GM23338 (cell line): Measurements from ENCODE around the gene HDAC11.

Experiments used
- CREB1 ChIP-seq: fragments of 250-450 bp; sonication (Bioruptor Pico); IDR thresholded peaks from 2 replicates; pipeline ENCODE4 v1.5.0; 2020; ENCODE audit warnings: low read depth, mild to moderate bottlenecking, moderate library complexity
- CTCF ChIP-seq, 2 experiments: fragments of 200-600 bp in 1 of 2; sonication (generic) in 1 of 2; conservative IDR thresholded peaks; 2 replicates each; pipeline versions ENCODE4 v1.5.1 to v1.6.1; 2016 to 2017; ENCODE audit warnings: antibody characterized with exemption in 2 of 2, low read depth in 2 of 2, mild to moderate bottlenecking in 2 of 2, moderate library complexity in 1 of 2
- EZH2 ChIP-seq: fragments of 200-600 bp; sonication (generic); IDR thresholded peaks from one replicate; pipeline ENCODE4 v1.8.0; 2017; ENCODE audit warnings: antibody characterized with exemption, mild to moderate bottlenecking, low read depth; ENCODE audit not compliant: unreplicated experiment
- EZH2phosphoT487 ChIP-seq: fragments of 200-600 bp; sonication (generic); IDR thresholded peaks from one replicate; pipeline ENCODE4 v1.8.1; 2018; ENCODE audit warnings: antibody characterized with exemption; ENCODE audit not compliant: unreplicated experiment
- NANOG ChIP-seq: IDR thresholded peaks from 2 replicates; pipeline ENCODE4 v1.6.1; 2016; ENCODE audit warnings: antibody characterized with exemption, borderline replicate concordance
- POLR2AphosphoS5 ChIP-seq: IDR thresholded peaks from 2 replicates; pipeline ENCODE4 v1.6.1; 2016; ENCODE audit warnings: antibody characterized with exemption, low read depth
- ZNF331 ChIP-seq: fragments of 250-450 bp; sonication (Bioruptor Pico); IDR thresholded peaks from 2 replicates; pipeline ENCODE4 v1.5.0; 2020; ENCODE audit warnings: low read depth, mild to moderate bottlenecking, moderate library complexity
- TF ChIP-seq, protein P1 (sequence below): fragments of 250-450 bp; sonication (Bioruptor Pico); IDR thresholded peaks from 2 replicates; pipeline ENCODE4 v1.5.0; 2020; ENCODE audit warnings: mild to moderate bottlenecking, moderate library complexity

GRCh38 chr3:13501521-13501920 lies 21.4 kb downstream of the HDAC11 start:
- TF ChIP-seq CTCF (conservative IDR thresholded peaks at IDR 0.05; ENCODE audit: low read depth in 2 of 2) (no peak), POLR2AphosphoS5 (no peak), ZNF331 (no peak), EZH2 (no peak), CREB1 (no peak), NANOG (no peak), EZH2phosphoT487 (no peak)
- TF ChIP-seq, protein P1, sequence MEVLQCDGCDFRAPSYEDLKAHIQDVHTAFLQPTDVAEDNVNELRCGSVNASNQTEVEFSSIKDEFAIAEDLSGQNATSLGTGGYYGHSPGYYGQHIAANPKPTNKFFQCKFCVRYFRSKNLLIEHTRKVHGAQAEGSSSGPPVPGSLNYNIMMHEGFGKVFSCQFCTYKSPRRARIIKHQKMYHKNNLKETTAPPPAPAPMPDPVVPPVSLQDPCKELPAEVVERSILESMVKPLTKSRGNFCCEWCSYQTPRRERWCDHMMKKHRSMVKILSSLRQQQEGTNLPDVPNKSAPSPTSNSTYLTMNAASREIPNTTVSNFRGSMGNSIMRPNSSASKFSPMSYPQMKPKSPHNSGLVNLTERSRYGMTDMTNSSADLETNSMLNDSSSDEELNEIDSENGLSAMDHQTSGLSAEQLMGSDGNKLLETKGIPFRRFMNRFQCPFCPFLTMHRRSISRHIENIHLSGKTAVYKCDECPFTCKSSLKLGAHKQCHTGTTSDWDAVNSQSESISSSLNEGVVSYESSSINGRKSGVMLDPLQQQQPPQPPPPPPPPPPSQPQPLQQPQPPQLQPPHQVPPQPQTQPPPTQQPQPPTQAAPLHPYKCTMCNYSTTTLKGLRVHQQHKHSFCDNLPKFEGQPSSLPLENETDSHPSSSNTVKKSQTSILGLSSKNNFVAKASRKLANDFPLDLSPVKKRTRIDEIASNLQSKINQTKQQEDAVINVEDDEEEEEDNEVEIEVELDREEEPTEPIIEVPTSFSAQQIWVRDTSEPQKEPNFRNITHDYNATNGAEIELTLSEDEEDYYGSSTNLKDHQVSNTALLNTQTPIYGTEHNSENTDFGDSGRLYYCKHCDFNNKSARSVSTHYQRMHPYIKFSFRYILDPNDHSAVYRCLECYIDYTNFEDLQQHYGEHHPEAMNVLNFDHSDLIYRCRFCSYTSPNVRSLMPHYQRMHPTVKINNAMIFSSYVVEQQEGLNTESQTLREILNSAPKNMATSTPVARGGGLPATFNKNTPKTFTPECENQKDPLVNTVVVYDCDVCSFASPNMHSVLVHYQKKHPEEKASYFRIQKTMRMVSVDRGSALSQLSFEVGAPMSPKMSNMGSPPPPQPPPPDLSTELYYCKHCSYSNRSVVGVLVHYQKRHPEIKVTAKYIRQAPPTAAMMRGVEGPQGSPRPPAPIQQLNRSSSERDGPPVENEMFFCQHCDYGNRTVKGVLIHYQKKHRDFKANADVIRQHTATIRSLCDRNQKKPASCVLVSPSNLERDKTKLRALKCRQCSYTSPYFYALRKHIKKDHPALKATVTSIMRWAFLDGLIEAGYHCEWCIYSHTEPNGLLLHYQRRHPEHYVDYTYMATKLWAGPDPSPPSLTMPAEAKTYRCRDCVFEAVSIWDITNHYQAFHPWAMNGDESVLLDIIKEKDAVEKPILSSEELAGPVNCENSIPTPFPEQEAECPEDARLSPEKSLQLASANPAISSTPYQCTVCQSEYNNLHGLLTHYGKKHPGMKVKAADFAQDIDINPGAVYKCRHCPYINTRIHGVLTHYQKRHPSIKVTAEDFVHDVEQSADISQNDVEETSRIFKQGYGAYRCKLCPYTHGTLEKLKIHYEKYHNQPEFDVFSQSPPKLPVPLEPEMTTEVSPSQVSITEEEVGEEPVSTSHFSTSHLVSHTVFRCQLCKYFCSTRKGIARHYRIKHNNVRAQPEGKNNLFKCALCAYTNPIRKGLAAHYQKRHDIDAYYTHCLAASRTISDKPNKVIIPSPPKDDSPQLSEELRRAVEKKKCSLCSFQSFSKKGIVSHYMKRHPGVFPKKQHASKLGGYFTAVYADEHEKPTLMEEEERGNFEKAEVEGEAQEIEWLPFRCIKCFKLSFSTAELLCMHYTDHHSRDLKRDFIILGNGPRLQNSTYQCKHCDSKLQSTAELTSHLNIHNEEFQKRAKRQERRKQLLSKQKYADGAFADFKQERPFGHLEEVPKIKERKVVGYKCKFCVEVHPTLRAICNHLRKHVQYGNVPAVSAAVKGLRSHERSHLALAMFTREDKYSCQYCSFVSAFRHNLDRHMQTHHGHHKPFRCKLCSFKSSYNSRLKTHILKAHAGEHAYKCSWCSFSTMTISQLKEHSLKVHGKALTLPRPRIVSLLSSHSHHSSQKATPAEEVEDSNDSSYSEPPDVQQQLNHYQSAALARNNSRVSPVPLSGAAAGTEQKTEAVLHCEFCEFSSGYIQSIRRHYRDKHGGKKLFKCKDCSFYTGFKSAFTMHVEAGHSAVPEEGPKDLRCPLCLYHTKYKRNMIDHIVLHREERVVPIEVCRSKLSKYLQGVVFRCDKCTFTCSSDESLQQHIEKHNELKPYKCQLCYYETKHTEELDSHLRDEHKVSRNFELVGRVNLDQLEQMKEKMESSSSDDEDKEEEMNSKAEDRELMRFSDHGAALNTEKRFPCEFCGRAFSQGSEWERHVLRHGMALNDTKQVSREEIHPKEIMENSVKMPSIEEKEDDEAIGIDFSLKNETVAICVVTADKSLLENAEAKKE, result no peak
